Measurements from ENCODE around the gene WDR76.
"Not testable (repeated sequence)": the region's sequence is repeated elsewhere in the genome, so short reads cannot be mapped to it uniquely, and the experiment has no call there.

The WDR76 gene

DNA sequence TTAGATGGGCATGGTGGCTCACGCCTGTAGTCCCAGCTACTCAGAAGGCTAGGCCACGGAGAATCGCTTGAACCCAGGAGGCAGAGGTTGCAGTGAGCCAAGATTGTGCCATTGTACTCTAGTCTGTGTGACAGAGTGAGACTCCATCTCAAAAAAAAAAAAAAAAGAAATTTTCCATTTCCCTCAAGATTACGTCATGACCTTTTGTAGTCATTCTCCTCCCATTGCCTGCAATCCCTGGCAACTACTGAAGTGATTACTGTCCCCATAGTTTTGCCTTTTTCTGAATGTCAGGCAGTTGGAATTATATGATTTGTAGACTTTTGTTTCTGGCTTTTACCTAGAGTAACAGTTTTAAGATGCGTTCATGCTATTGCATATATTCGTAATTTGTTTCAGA, 28.0 kb downstream of the WDR76 start:
- H3K4me3 ChIP-seq (ENCODE audit: low read length) = no peak overlapping the region
- TF ChIP-seq, protein P1, sequence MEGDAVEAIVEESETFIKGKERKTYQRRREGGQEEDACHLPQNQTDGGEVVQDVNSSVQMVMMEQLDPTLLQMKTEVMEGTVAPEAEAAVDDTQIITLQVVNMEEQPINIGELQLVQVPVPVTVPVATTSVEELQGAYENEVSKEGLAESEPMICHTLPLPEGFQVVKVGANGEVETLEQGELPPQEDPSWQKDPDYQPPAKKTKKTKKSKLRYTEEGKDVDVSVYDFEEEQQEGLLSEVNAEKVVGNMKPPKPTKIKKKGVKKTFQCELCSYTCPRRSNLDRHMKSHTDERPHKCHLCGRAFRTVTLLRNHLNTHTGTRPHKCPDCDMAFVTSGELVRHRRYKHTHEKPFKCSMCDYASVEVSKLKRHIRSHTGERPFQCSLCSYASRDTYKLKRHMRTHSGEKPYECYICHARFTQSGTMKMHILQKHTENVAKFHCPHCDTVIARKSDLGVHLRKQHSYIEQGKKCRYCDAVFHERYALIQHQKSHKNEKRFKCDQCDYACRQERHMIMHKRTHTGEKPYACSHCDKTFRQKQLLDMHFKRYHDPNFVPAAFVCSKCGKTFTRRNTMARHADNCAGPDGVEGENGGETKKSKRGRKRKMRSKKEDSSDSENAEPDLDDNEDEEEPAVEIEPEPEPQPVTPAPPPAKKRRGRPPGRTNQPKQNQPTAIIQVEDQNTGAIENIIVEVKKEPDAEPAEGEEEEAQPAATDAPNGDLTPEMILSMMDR (conservative IDR thresholded peaks at IDR 0.05; ENCODE audit: low read length) = no peak
- peak; percentile 37 for DNase-seq (ENCODE audit: low read depth)

DNA sequence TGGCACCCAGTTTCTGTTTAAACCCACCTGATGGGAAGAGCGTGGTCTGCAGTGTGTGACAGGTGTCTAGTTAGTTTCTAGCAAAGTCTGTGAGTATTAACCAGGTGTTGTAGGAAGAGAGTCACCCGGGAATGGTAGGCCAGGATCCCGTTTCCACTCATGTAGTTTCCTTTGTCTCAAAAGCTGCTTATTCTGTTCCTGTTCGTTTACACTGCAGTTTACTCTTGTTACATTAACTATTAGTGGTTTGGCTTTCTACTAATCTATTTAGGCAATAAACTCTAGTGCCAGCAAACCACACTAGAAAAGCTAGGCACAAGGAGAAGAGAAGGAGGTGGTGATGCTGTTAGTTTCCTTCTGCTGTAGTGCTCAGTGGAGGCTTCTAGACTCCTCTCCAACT, 32.7 kb downstream of the WDR76 start:
- no peak for DNase-seq (ENCODE audit: low read depth)

DNA sequence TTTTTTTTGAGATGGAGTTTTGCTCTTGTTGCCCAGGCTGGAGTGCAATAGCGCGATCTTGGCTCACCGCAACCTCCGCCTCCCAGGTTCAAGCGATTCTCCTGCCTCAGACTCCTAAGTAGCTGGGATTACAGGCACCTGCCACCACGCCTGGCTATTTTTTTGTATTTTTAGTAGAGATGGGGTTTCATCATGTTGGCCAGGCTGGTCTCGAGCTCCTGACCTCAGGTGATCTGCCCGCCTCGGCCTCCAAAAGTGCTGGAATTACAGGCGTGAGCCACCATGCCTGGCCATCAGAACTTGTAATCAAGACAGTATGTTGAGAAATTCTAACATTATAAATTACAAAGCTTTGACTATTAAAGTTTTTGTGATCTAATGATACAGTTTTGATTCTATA, 39.8 kb downstream of the WDR76 start:
- DNase-seq (ENCODE audit: low read depth); H3K4me3 ChIP-seq (ENCODE audit: low read length): not testable (repeated sequence)

More for the DNA sequence above, 32.7 kb downstream of the WDR76 start:
- no peak overlapping the region for H3K4me3 ChIP-seq (ENCODE audit: low read length)
- TF ChIP-seq, protein P1 (conservative IDR thresholded peaks at IDR 0.05; ENCODE audit: low read length) = no peak

DNA sequence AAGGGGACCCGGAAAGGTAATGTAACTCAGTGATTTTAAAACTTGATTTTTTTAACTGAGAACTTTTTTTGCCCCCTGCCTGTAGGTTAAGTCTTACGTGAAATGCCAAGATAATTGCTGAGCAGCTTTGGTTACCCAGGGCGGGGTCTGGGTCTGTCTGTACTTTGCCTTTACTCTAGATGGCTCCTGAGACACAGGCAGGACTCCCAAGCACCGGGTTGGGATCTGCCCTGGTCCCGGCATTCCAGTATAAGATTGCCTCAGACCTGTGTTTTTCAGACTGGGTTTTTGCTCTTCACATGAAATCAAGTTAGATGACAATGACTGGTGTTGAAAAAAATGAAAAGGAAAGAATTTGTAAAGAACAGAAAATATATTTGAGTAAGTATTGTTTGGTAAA, 40.3 kb downstream of the WDR76 start:
- H3K4me3 ChIP-seq (ENCODE audit: low read length) = no peak overlapping the region
- no peak for DNase-seq (ENCODE audit: low read depth)
- TF ChIP-seq, protein P1 (conservative IDR thresholded peaks at IDR 0.05; ENCODE audit: low read length) = no peak

DNA sequence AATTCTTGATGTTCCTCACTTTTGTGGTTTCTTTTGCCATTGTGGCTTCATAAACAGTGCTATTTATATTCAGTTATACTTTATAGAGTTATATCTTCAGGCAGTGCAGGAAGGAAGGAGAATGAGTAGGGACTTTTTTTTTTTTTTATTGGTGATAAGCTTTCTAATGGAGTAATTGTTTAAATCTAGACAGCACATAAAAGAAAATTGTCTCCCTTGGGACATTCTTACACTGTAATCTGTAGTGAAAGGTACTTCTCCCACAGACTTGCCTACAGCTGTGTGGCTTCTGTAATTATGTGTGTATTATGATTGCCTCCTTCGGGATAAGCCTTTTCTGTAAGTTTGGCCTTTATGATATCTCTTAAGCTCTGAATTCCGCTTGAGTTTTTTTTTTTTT, 41.6 kb downstream of the WDR76 start:
- H3K4me3 ChIP-seq (ENCODE audit: low read length) = no peak overlapping the region
- TF ChIP-seq, protein P1 (conservative IDR thresholded peaks at IDR 0.05; ENCODE audit: low read length) = no peak
- no peak for DNase-seq (ENCODE audit: low read depth)

DNA sequence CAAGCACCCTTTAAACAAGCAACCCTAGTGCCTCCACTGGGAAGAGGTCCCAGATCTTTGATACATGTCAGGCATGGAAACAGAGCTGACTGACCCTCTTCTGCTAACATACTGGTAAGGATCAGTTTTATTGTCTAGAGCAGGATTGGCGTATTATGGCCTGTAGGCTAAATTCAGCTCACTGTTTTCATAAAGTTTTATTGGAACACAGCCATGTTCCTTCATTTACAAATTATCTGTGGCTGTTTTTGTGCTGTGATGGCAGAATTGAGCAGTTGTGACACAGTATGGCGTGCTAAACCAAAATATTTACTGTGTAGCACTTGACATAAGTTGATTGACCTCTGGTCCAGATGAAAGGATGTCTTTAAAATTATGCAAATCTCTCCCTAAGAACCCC, 45.0 kb downstream of the WDR76 start:
- TF ChIP-seq, protein P1 (conservative IDR thresholded peaks at IDR 0.05; ENCODE audit: low read length) = no peak
- DNase-seq (ENCODE audit: low read depth) = no peak

DNA sequence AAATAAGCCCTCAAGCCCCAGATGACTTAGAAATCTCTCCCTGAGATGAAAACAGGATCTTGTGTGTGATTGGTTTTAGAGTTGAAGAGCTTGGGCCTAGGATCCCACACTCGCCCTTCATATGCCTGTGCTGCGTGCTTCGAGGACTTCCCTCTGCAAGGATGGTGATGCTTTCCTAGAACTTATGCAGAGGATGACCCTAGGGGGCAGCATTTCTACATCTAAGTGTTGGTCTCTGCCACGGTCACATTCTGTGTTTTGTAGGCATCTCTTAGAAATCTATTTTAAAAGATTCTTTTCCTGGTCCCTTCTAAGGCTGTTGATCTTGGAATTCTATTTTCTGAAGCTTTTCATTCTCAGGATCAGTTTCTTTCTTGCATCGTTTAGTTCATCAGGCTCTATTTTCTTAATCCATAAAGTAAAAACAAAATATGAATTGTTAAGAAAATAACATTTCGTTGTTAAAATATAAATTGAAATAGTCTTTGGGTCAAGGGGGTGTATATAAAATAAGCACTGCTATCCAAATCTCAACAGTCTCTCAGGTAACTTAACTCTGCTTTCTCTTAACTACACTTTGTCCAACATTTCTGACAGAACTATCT, 45.7 kb downstream of the WDR76 start:
- TF ChIP-seq, protein P1 (conservative IDR thresholded peaks at IDR 0.05; ENCODE audit: low read length) = peak; percentile 90
- H3K4me3 ChIP-seq (ENCODE audit: low read length) = no peak overlapping the region
- DNase-seq (ENCODE audit: low read depth) = peak; percentile 83

More for the DNA sequence above, 45.0 kb downstream of the WDR76 start:
- no peak overlapping the region for H3K4me3 ChIP-seq (ENCODE audit: low read length)

DNA sequence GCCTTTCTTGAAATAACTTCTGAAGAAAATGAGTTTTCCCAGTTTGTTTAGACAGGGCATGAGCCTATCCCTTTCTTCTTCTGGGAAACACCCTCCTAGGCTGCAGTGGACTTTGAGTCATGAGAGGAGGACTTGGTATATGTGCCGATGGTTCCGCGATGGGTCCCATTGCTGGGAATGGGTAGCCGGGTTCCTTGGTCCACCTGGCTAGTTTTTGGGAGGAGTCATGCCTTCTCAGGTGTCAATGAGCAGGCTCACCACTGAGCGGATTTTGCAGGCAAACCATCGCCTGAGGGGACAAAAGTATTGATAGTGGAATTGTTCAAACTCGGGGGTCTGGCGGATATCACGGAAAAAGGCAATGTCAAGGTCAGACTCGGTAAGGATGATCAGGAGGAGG, 46.8 kb downstream of the WDR76 start:
- TF ChIP-seq, protein P1 (conservative IDR thresholded peaks at IDR 0.05; ENCODE audit: low read length) = no peak
- DNase-seq (ENCODE audit: low read depth) = no peak
- H3K4me3 ChIP-seq (ENCODE audit: low read length) = no peak overlapping the region
